K562 (cell line): ENCODE results near the gene CACNG6. TPM values are rescaled to one million over a fixed set of nuclear protein-coding genes. Genes with fewer than 3 reads are reported as not detected.

Source experiments
- ATAC-seq: fragments of 200-7000 bp; cut with Tn5 transposase; 3 replicates; pipeline ENCODE4 v1.9.1; 2020; ENCODE audit warnings: moderate library complexity
- BruUV-seq: library from RNA; stranded (reverse); fragments of 400-500 nt; replicated peaks from 2 replicates; lab custom pipeline; 2021; lab: Mats Ljungman, UMichigan
- CTCF ChIA-PET: fragments of 300-600 bp; formaldehyde crosslinking; extraction: SDS; loops from one replicate; lab custom pipeline; 2021; ENCODE audit warnings: low intra/inter-chr PET ratio; lab: Yijun Ruan, JAX
- POLR2A ChIA-PET: fragments of 300-600, 350-650 bp; sonication (Branson Sonifier 250); formaldehyde crosslinking; extraction: SDS; loops from one replicate; lab custom pipeline; 2021; ENCODE audit warnings: antibody characterized with exemption, inconsistent platforms; lab: Yijun Ruan, JAX
- DNase-seq, 4 experiments: peaks; one replicate each; pipeline versions ENCODE4 v3.0.0 to v3.0.0-alpha.2; 2011 to 2018; ENCODE audit warnings: low spot score in 3 of 4, mixed read lengths in 3 of 4; ENCODE audit errors: extremely low read depth in 1 of 4
- FAIRE-seq: peaks from 2 replicates; lab custom pipeline; 2011; peaks lifted over from hg19 to GRCh38; lab: Jason Lieb, UNC
- H2AFZ ChIP-seq: 2 replicates; pipeline ENCODE4 v1.6.0; 2011; ENCODE audit warnings: low read depth, low read length, control low read depth, inconsistent platforms
- H3K27ac ChIP-seq: fragments of 200-600 bp; 3 replicates; pipeline ENCODE4 v1.8.0; 2011; ENCODE audit warnings: low read depth, mild to moderate bottlenecking, control low read depth, inconsistent platforms, low read length, moderate library complexity, mixed read lengths; ENCODE audit errors: extremely low read depth
- H3K27me3 ChIP-seq, 2 experiments: fragments of 300-600 bp in 1 of 2; 2 replicates in 1 of 2; 3 replicates in 1 of 2; pipeline versions ENCODE4 v1.6.0 to v1.8.0; 2011; ENCODE audit warnings: inconsistent platforms in 2 of 2, low read length in 2 of 2, mild to moderate bottlenecking in 1 of 2, mixed read lengths in 1 of 2, moderate library complexity in 1 of 2; ENCODE audit not compliant: control insufficient read depth in 2 of 2, insufficient read depth in 2 of 2
- H3K36me3 ChIP-seq: fragments of 300-600 bp; 3 replicates; pipeline ENCODE4 v1.8.0; 2011; ENCODE audit warnings: mild to moderate bottlenecking, low read length, inconsistent platforms; ENCODE audit not compliant: control insufficient read depth, insufficient read depth
- H3K4me1 ChIP-seq, 2 experiments: fragments of 200-600 bp in 1 of 2; replicated peaks in 1 of 2; 2 replicates in 1 of 2; 3 replicates in 1 of 2; pipeline versions ENCODE4 v1.5.1 to v1.8.0; 2011; ENCODE audit warnings: inconsistent platforms in 2 of 2, low read length in 2 of 2, mild to moderate bottlenecking in 1 of 2, mixed read lengths in 1 of 2, moderate library complexity in 1 of 2; ENCODE audit not compliant: control insufficient read depth in 2 of 2, insufficient read depth in 2 of 2
- H3K4me2 ChIP-seq: 2 replicates; pipeline ENCODE4 v1.6.1; 2011; ENCODE audit warnings: low read length, control low read depth, inconsistent platforms, mixed read lengths; ENCODE audit not compliant: insufficient read depth
- H3K4me3 ChIP-seq: fragments of 200-600 bp; sonication (generic), shearing (Covaris generic); 2 replicates; pipeline ENCODE4 v1.5.1; 2016; ENCODE audit warnings: control low read depth, inconsistent platforms
- H3K79me2 ChIP-seq: fragments of 200-600 bp; 3 replicates; pipeline ENCODE4 v1.8.0; 2011; ENCODE audit warnings: low read length, inconsistent platforms; ENCODE audit not compliant: control insufficient read depth, insufficient read depth
- H3K9ac ChIP-seq, 2 experiments: 2 replicates each; pipeline versions ENCODE4 v1.6.0 to v1.6.1; 2011; ENCODE audit warnings: low read depth in 2 of 2, low read length in 2 of 2, control low read depth in 1 of 2, inconsistent platforms in 1 of 2, mild to moderate bottlenecking in 1 of 2, mixed read lengths in 1 of 2; ENCODE audit not compliant: insufficient read depth in 1 of 2
- H3K9me1 ChIP-seq: one replicate; pipeline ENCODE4 v1.6.0; 2011; ENCODE audit warnings: inconsistent platforms, mild to moderate bottlenecking, low read length, moderate library complexity; ENCODE audit not compliant: control insufficient read depth, insufficient read depth
- H3K9me3 ChIP-seq: replicated peaks from 2 replicates; pipeline ENCODE4 v1.5.1; 2011; ENCODE audit warnings: low read depth, low read length, inconsistent platforms; ENCODE audit not compliant: control insufficient read depth, insufficient read depth
- H4K20me1 ChIP-seq: replicated peaks from 2 replicates; pipeline ENCODE4 v1.6.1; 2011; ENCODE audit warnings: low read length, inconsistent platforms, mixed read lengths; ENCODE audit not compliant: control insufficient read depth, insufficient read depth
- BACH1 ChIP-seq: fragments of 200-800 bp; sonication (Bioruptor generic); IDR thresholded peaks from 2 replicates; pipeline ENCODE4 v1.6.1; 2016; ENCODE audit warnings: missing genetic modification characterization, missing compliant biosample characterization
- DACH1 ChIP-seq: fragments of 450-650 bp; IDR thresholded peaks from 2 replicates; pipeline ENCODE4 v1.6.1; 2018; ENCODE audit not compliant: partially characterized antibody
- ETS2 ChIP-seq: IDR thresholded peaks from 2 replicates; pipeline ENCODE4 v1.6.1; 2016; ENCODE audit warnings: borderline replicate concordance, missing genetic modification characterization, mild to moderate bottlenecking, moderate library complexity, missing compliant biosample characterization; ENCODE audit not compliant: poor library complexity, severe bottlenecking
- NCOA2 ChIP-seq, 2 experiments: fragments of 450-650 bp; IDR thresholded peaks; 2 replicates each; pipeline ENCODE4 v1.6.1; 2018; ENCODE audit warnings: mild to moderate bottlenecking in 2 of 2, moderate library complexity in 1 of 2; ENCODE audit not compliant: partially characterized antibody in 2 of 2
- NR2C2 ChIP-seq, 2 experiments: fragments of 200-800 bp in 1 of 2; sonication (Bioruptor generic) in 1 of 2; sonication (generic) in 1 of 2; formaldehyde crosslinking in 1 of 2; IDR thresholded peaks; 2 replicates each; pipeline versions ENCODE4 v1.6.1 to v1.8.0; 2016 to 2022; ENCODE audit warnings: mild to moderate bottlenecking in 1 of 2, missing compliant biosample characterization in 1 of 2, missing genetic modification characterization in 1 of 2, missing genetic modification reagents in 1 of 2
- PTTG1 ChIP-seq: fragments of 450-650 bp; IDR thresholded peaks from 2 replicates; pipeline ENCODE4 v1.6.1; 2016; ENCODE audit warnings: low read depth, mild to moderate bottlenecking, missing genetic modification characterization, missing compliant biosample characterization
- SAFB ChIP-seq: fragments of 200-400 bp; formaldehyde crosslinking; IDR thresholded peaks from 2 replicates; pipeline ENCODE4 v1.6.1; 2017; ENCODE audit warnings: low read depth, low read length, borderline replicate concordance
- SETDB1 ChIP-seq: IDR thresholded peaks from one replicate; pipeline ENCODE4 v1.6.1; 2012; ENCODE audit warnings: low read length, control low read depth, inconsistent platforms
- TCFL5 ChIP-seq: fragments of 250-450 bp; sonication (Bioruptor Pico); conservative IDR thresholded peaks from 2 replicates; pipeline ENCODE4 v1.6.1; 2021; ENCODE audit warnings: mild to moderate bottlenecking, moderate library complexity, matching md5 sums
- ZNF584 ChIP-seq: fragments of 200-800 bp; sonication (Bioruptor generic); IDR thresholded peaks from 2 replicates; pipeline ENCODE4 v1.6.1; 2016; ENCODE audit warnings: low read depth, mild to moderate bottlenecking, missing genetic modification characterization, missing compliant biosample characterization
- ZNF609 ChIP-seq: sonication (generic); formaldehyde crosslinking; IDR thresholded peaks from 2 replicates; pipeline ENCODE4 v1.8.1; 2023; ENCODE audit warnings: missing genetic modification reagents, mild to moderate bottlenecking, borderline replicate concordance
- WGBS: fragments of 100-300 bp; shearing (Covaris generic); methylation state at CpG from one replicate; pipeline ENCODE4 v1.1.6; 2016; ENCODE audit warnings: low coverage, mixed read lengths; ENCODE audit not compliant: insufficient coverage; ENCODE audit errors: missing lambda C conversion rate; 5-methylcytosine and 5-hydroxymethylcytosine counted together
- in situ Hi-C: fragments of 300-500 bp; cut with MboI; formaldehyde crosslinking; loops from 4 replicates; pipeline ENCODE4 v1.15.0; 2018; ENCODE audit warnings: inconsistent platforms, mixed read lengths
- intact Hi-C: fragments of 100-400 bp; cut with micrococcal nuclease; formaldehyde crosslinking; loops from 2 replicates; pipeline ENCODE4 v1.14.2; 2022
- polyA plus RNA-seq, 8 experiments: library from polyadenylated mRNA; depleted of rRNA in 4 of 8; stranded (reverse) in 5 of 8; unstranded in 3 of 8; fragments of >200 nt; fragmentation: Nextera tagmentation in 2 of 8; fragmentation: Illumina TruSeq in 1 of 8; extraction: Ambion mirVana in 2 of 8; extraction: Trizol in 1 of 8; gene quantifications; 2 replicates each; pipeline versions ENCODE4 v1.2.1 to v1.2.3, GENCODE V29; 2011 to 2014; ENCODE audit warnings: inconsistent platforms in 1 of 8, missing spikeins in 1 of 8
- total RNA-seq, 7 experiments: library from RNA; depleted of rRNA in 6 of 7; stranded (reverse); fragments of >200 nt in 6 of 7; fragmentation: Illumina TruSeq in 2 of 7; extraction: Trizol in 2 of 7; gene quantifications; 2 replicates each; pipeline versions ENCODE4 v1.2.1 to v1.2.3, GENCODE V29; 2011 to 2021; ENCODE audit warnings: low replicate concordance in 1 of 7

The CACNG6 gene
- total and polyA plus RNA-seq, 9 of the 15 experiments (the other 6 are each of a cell fraction or from before 2014, with no cell fraction given), result not detected

GRCh38 chr19:53982611-53983010, 8.8 kb upstream of the CACNG6 start:
- CTCF ChIA-PET, result no interaction called here
- H3K4me3 ChIP-seq, result no peak overlapping the region
- DNase-seq, result no peak

More at GRCh38 chr19:53982611-53983010, 8.8 kb upstream of the CACNG6 start:
- intact Hi-C loops (no loop called here), in situ Hi-C loops (no loop called here)
- Histone ChIP-seq H3K9ac (no peak overlapping the region), H3K4me2 (no peak overlapping the region), H3K9me1 (no peaks in the 10 kb centered on the region), H4K20me1 (no peaks in the 10 kb centered on the region; the same call in 1 of the 2 replicates), H3K36me3 (no peaks in the 10 kb centered on the region), H3K9me3 (no peaks in the 10 kb centered on the region), H3K79me2 (no peaks in the 10 kb centered on the region), H2AFZ (no peak overlapping the region), H3K27me3 (peaks cover 9 to 28% of the 10 kb centered on the region in 2 experiments), H3K27ac (no peak overlapping the region), H3K4me1 (peaks cover 2 to 24% of the 10 kb centered on the region in 2 experiments; a peak in 2 of 5 replicates)
- no TSS peak for BruUV-seq
- FAIRE-seq (no peak), ATAC-seq (no peak)
- POLR2A ChIA-PET, result no interaction called here
- no peak for TF ChIP-seq SAFB
- no peak for TF ChIP-seq ZNF609
- TF ChIP-seq TCFL5 (CRISPR knock-in tag), result no peak
- TF ChIP-seq SETDB1, result no peak
- TF ChIP-seq NR2C2 (CRISPR knock-in tag; IDR thresholded peaks at IDR 0.05), result no peak
- TF ChIP-seq NR2C2 (tag; IDR thresholded peaks at IDR 0.05), result no peak
- TF ChIP-seq ETS2 (tag), result no peak
- TF ChIP-seq BACH1 (tag), result no peak
- no peak for TF ChIP-seq NCOA2 (IDR thresholded peaks at IDR 0.05; ENCODE audit: partially characterized antibody in 2 of 2)
- no peak for TF ChIP-seq ZNF584 (CRISPR knock-in tag)
- TF ChIP-seq PTTG1 (tag), result no peak
- TF ChIP-seq DACH1, result no peak
- WGBS, result no CpG with 5 or more reads among the region's 61 CpGs
